GM18873 (cell line): Measurements from ENCODE around the gene CDRT4.
"Not testable (repeated sequence)": the region's sequence is repeated elsewhere in the genome, so short reads cannot be mapped to it uniquely, and the experiment has no call there.

Source experiments
- ATAC-seq: cut with Tn5 transposase; IDR thresholded peaks from one replicate; pipeline ENCODE4 v1.9.1; 2021; ENCODE audit warnings: mild to moderate bottlenecking, moderate library complexity, moderate number of reproducible peaks; ENCODE audit not compliant: unreplicated experiment, low FRiP score

The CDRT4 gene

DNA sequence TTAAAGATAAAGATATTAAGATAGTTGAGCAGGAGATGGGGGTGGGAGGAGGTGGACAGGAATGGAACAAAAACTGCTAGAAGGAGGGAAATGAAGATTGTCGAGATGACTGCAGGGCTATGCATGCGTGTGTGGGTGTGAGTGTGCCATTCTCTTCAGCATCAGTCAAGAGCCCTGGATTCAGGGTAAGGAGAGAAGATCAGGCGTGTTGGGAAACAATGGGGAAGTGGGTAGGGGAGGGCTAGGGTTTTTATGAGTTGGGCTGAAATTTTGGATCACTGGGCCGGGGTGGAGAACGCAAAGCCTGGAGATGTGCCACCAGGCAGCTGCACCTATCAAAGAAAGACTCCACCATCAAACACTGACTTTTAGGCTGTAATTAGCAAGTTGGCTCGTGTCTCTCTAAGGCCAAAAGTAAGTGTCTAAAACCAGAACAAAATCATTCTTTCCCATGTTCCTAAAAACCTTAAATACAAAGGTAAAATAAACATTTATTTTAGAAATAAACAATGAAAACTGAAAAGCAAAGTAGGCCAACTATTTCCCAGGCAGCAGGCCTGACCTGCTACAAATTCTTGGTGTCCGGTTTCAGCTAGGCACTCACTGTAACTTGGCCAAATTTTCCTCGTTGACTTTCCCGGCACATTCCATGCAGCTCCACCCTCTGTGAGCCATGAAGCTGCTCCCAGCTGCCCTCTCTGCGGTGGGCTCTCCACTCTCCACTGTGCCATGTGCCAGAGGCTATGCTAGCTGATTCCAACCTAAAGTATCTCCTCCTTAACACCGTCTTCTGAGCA, 4.2 kb downstream of the CDRT4 start:
- no peak for ATAC-seq

- ATAC-seq = no peak
These were observed 9.7 kb downstream of the CDRT4 start for GRCh38 chr17:15457723-15458094.

- no peak for ATAC-seq
These were observed 10.3 kb downstream of the CDRT4 start for GRCh38 chr17:15456972-15457722.

GRCh38 chr17:15456496-15456895, 10.9 kb downstream of the CDRT4 start:
- no peak for ATAC-seq

- ATAC-seq = no peak
These were observed 13.1 kb downstream of the CDRT4 start for GRCh38 chr17:15454346-15454745.

DNA sequence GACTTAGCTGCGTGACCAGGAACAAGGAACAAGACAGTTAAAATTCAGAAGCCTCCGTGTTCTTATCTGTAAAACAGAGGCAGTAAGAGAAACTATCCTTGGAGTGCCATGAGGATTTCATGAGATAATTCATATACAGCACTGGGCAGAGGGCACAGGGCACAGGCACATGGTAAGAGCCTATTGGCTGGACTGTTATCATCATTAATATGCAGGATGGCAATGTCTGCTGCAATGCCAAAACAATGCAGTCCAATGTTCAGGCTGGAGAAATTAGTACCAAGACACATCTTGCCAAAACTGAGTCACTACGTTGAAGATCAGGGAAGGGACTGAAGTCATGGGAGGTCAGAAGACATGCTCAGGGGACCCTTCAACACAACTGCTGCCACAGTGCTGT, 13.6 kb downstream of the CDRT4 start:
- no peak for ATAC-seq

- ATAC-seq = no peak
These were observed 14.2 kb downstream of the CDRT4 start for GRCh38 chr17:15453246-15453645.

DNA sequence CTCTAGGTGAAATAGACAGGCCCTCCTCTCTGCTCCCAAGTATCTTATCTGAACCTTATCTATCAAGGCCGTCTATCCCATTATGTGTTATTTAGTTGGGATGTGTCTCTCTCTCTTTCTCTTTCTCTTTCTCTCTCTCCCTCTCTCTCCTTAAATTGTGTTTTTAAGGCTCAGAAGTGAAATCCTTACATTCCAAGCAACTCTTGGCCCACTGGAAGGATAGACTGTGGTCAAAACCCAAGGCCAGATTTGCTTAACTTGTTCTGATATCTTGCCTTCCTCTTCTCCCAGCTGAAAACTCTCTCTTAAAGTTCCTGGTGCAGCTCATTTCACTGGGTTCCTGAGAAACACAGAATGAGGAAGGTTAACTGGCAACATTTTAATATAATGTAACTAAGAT, 14.7 kb downstream of the CDRT4 start:
- ATAC-seq = no peak

DNA sequence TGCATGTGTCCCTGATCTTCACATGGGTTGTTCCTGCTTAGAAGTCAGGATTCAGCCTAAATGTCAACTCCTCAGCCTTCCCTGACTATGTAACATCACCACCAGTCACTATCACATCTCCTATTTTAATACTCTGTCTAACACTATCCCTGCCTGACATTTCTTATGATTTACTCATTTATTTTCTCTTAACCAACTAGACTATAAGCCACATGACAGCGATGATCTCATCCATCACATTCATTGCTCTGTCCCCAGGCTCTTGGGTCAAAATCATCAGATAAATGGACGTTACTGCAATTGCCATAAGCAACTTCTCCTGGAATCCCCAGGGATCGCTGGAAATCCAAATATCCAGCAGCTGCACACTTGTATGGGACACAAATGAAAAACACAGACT, 15.7 kb downstream of the CDRT4 start:
- no peak for ATAC-seq

- ATAC-seq = no peak
These were observed 18.9 kb downstream of the CDRT4 start for GRCh38 chr17:15448580-15448956.

GRCh38 chr17:15447928-15448579, 19.4 kb downstream of the CDRT4 start:
- ATAC-seq = no peak

GRCh38 chr17:15446036-15446435, 21.4 kb downstream of the CDRT4 start:
- ATAC-seq = no peak

- no peak for ATAC-seq
These were observed 22.6 kb downstream of the CDRT4 start for GRCh38 chr17:15444805-15445204.

- no peak for ATAC-seq
These were observed 24.9 kb downstream of the CDRT4 start for GRCh38 chr17:15442311-15443180.

- ATAC-seq = no peak
These were observed 26.1 kb downstream of the CDRT4 start for GRCh38 chr17:15441315-15441714.

DNA sequence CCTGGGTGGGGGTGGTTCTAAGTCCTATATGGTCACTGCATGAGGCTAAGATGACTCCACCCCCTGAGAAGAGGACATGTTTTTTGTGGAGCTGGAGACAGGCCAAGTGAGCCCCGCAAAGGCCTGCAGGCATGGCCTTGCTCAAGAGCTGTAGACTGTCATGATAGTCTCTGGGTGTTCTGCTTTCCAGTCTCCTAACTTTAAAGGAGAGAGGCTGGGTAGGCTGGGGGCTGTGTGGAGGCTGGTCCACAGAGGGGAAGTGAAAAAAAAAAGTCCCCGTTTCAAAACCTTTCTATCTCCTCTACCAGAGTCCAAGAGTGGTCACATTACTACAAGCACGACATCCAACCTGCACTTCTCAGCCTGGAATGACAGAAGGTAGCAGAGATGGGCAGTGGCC, 27.1 kb downstream of the CDRT4 start:
- ATAC-seq = no peak

DNA sequence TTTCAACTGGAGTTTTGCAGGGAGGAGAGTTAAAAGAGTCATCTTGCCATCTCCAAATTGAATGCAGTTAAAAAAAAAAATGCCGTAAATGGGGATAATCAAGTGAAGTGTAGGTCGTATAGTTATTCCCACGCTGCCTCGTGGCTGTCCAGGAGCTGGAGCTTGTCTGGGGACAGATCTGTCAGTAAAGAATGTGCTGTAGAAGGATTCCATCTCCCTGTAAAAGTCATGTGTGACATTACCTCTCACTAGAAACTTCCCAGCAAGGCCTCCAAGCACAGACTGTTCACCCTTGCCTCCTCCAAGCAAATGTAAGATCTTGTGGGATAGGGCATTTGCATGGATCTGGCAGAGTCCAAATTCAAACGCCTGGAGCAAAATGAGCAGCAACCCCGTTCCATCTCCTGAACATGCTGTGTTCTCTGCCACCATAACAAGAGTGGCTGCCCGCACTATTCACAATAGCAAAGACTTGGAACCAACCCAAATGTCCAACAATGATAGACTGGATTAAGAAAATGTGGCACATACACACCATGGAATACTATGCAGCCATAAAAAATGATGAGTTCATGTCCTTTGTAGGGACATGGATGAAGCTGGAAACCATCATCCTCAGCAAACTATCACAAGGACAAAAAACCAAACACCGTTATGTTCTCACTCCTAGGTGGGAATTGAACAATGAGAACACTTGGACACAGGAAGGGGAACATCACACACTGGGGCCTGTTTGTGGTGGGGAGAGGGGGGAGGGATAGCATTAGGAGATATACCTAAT, 28.0 kb downstream of the CDRT4 start:
- ATAC-seq = not testable (repeated sequence)

DNA sequence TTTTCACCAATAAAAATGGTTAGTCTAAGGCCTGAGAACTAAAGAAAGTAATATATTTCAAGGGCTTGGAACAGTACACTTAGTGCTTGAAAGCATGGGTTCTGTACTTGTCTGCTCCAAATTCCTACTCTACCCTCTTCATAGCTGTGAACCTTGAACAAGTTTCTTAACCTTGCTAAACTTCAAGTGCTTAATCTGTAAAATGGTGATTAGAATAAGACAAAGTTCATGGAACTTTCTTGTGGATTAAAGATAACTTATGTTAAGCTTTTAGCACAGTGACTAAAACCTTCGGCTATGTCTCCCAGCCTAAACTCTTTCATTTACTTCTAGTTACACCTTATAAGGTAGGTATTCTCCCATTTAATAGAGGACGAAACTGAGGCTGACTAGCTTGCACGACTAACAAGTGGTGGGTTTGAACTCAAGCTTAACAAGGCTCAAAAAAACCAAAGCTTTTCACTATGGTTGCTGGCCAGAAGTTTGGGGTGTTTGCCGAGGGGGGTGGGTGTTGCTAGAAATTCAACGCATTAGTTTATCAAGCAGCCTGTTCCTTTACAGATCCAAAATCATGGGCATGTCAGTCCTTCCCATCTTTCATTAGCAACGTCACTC, 28.8 kb downstream of the CDRT4 start:
- ATAC-seq = no peak

DNA sequence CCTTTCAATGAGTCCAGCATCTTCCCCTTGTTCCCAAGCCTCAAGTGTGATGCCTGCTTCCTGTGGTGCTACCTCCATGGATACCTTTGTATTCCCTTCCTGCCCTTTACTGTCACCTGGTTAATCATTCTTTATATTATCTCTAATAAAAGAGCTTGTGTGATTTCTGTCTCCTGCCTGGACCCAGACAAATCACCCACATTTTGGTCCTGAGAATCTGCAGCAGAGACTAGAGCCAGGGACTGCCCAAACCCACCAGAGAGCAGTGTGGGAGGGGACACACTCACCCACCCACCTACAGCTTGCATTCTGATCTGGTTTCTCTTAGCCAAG, 30.2 kb downstream of the CDRT4 start:
- ATAC-seq = no peak
